Body of pancreas (tissue), 4 donors: ENCODE data around the gene JPT1.

ENCODE experiments used
- CTCF ChIP-seq, 7 experiments: fragments of 450-650 bp in 4 of 7; fragments of 200-600 bp in 3 of 7; sonication (generic) in 3 of 7; IDR thresholded peaks; one replicate each; pipeline ENCODE4 v1.5.1; 2016 to 2019; ENCODE audit warnings: antibody characterized with exemption in 7 of 7
- POLR2A ChIP-seq, 3 donors: fragments of 450-650 bp; IDR thresholded peaks; one replicate each; pipeline ENCODE4 v1.6.1; 2016; ENCODE audit warnings: antibody characterized with exemption in 3 of 3, mild to moderate bottlenecking in 2 of 3

- TF ChIP-seq CTCF (IDR thresholded peaks at IDR 0.05) (no peak), POLR2A (IDR thresholded peaks at IDR 0.05) (no peak)
These were observed 26.8 kb upstream of the JPT1 start for GRCh38 chr17:75181110-75181509.
